CD4-positive, CD25-positive, alpha-beta regulatory T cell (primary cell): ENCODE results near the gene SLC37A3. TPM values are rescaled to one million over a fixed set of nuclear protein-coding genes. Genes with fewer than 3 reads are reported as not detected.
"Not testable (repeated sequence)": the region's sequence is repeated elsewhere in the genome, so short reads cannot be mapped to it uniquely, and the experiment has no call there.

Source experiments
- ATAC-seq, 2 donors: fragments of 150-1000 bp; cut with Tn5 transposase; one replicate each; pipeline ENCODE4 v1.10.0; 2021; ENCODE audit warnings: low read depth in 2 of 2, moderate number of reproducible peaks in 2 of 2, moderate library complexity in 1 of 2
- DNase-seq, 3 donors: peaks; one replicate each; pipeline versions ENCODE4 v3.0.0 to v3.0.0-alpha.2; 2012 to 2022; ENCODE audit warnings: mixed read lengths in 1 of 3
- H3K27ac ChIP-seq: one replicate; pipeline ENCODE4 v1.7.0; 2013; ENCODE audit warnings: mild to moderate bottlenecking, low read length; ENCODE audit not compliant: insufficient read depth, poor library complexity, severe bottlenecking
- H3K27me3 ChIP-seq: one replicate; pipeline ENCODE4 v1.7.0; 2013; ENCODE audit warnings: low read length; ENCODE audit not compliant: control insufficient read depth, insufficient read depth
- H3K36me3 ChIP-seq: one replicate; pipeline ENCODE4 v1.7.0; 2013; ENCODE audit warnings: mild to moderate bottlenecking, low read length, moderate library complexity; ENCODE audit not compliant: control insufficient read depth, insufficient read depth
- H3K4me1 ChIP-seq: 2 replicates; pipeline ENCODE4 v1.7.0; 2013; ENCODE audit warnings: mild to moderate bottlenecking, low read length; ENCODE audit not compliant: insufficient read depth, control insufficient read depth, poor library complexity, severe bottlenecking
- H3K4me3 ChIP-seq: one replicate; pipeline ENCODE4 v1.7.0; 2013; ENCODE audit warnings: low read depth, mild to moderate bottlenecking, low read length, moderate library complexity
- H3K9me3 ChIP-seq, 2 experiments: 1 replicate in 1 of 2; 2 replicates in 1 of 2; pipeline ENCODE4 v1.7.0; 2013; ENCODE audit warnings: low read length in 2 of 2, mild to moderate bottlenecking in 1 of 2, moderate library complexity in 1 of 2; ENCODE audit not compliant: control insufficient read depth in 2 of 2
- H3K27ac Mint-ChIP-seq, 3 donors: one replicate each; pipeline ENCODE4 v1.8.0; 2020 to 2022; ENCODE audit warnings: mild to moderate bottlenecking in 3 of 3, mixed read lengths in 3 of 3, moderate library complexity in 2 of 3
- H3K27me3 Mint-ChIP-seq: one replicate; pipeline ENCODE4 v1.8.0; 2022; ENCODE audit warnings: mild to moderate bottlenecking, mixed read lengths
- H3K36me3 Mint-ChIP-seq: one replicate; pipeline ENCODE4 v1.8.0; 2020; ENCODE audit warnings: mixed read lengths
- H3K4me1 Mint-ChIP-seq, 4 donors: one replicate each; pipeline ENCODE4 v1.8.0; 2020 to 2022; ENCODE audit warnings: mixed read lengths in 4 of 4, mild to moderate bottlenecking in 1 of 4
- H3K4me3 Mint-ChIP-seq, 4 donors: one replicate each; pipeline ENCODE4 v1.8.0; 2020 to 2022; ENCODE audit warnings: mild to moderate bottlenecking in 4 of 4, mixed read lengths in 4 of 4, moderate library complexity in 3 of 4
- H3K9me3 Mint-ChIP-seq, 7 donors: one replicate each; pipeline ENCODE4 v1.8.0; 2020 to 2022; ENCODE audit warnings: mixed read lengths in 7 of 7, mild to moderate bottlenecking in 3 of 7, moderate library complexity in 2 of 7
- polyA plus RNA-seq, 4 donors: library from polyadenylated mRNA; unstranded; fragments of 300-500 nt; fragmentation: Illumina TruSeq; gene quantifications; one replicate each; pipeline ENCODE4 v1.2.3, GENCODE V29; 2021
- total RNA-seq: library from RNA; stranded (reverse); gene quantifications from one replicate; pipeline ENCODE4 v1.2.3, GENCODE V29; 2022

SLC37A3 gene
- total and polyA plus RNA-seq, 5 donors from 2014 or later = 13.0 to 44.7 (median 15.5) TPM

- Histone ChIP-seq H3K9me3 (no peaks in the 10 kb centered on the region), H3K4me1 (peaks cover 4% of the 10 kb centered on the region), H3K4me3 (no peak overlapping the region), H3K27ac (no peak overlapping the region), H3K36me3 (peaks cover 2% of the 10 kb centered on the region), H3K27me3 (no peaks in the 10 kb centered on the region)
- Mint-ChIP-seq H3K4me1 (peaks cover 0 to 5% (median 0%) of the 10 kb centered on the region in 4 donors), H3K9me3 (no peaks in the 10 kb centered on the region), H3K27me3 (no peaks in the 10 kb centered on the region), H3K27ac (no peak overlapping the region), H3K4me3 (no peak overlapping the region), H3K36me3 (peaks cover 9% of the 10 kb centered on the region)
- DNase-seq = no peak
- no peak for ATAC-seq
Observed at GRCh38 chr7:140327261-140327661, 71.1 kb downstream of the SLC37A3 start.

- H3K27ac ChIP-seq = no peak overlapping the region
- no peaks in the 10 kb centered on the region for H3K9me3 ChIP-seq
- no peaks in the 10 kb centered on the region for H3K27me3 ChIP-seq
- peaks cover 4% of the 10 kb centered on the region for H3K4me1 ChIP-seq
- Mint-ChIP-seq H3K9me3 (no peaks in the 10 kb centered on the region), H3K27me3 (no peaks in the 10 kb centered on the region), H3K4me3 (no peak overlapping the region), H3K27ac (no peak overlapping the region), H3K36me3 (peaks cover 2% of the 10 kb centered on the region), H3K4me1 (peaks cover 0 to 5% (median 0%) of the 10 kb centered on the region in 4 donors)
- no peak overlapping the region for H3K4me3 ChIP-seq
- ATAC-seq (peak; percentile 80 to 86), DNase-seq (peak; percentile 27 to 68 (median 50))
- H3K36me3 ChIP-seq = peaks cover 2% of the 10 kb centered on the region
Observed at GRCh38 chr7:140326116-140326928, 72.0 kb downstream of the SLC37A3 start.

- ATAC-seq = no peak
- Histone ChIP-seq H3K27ac (no peak overlapping the region), H3K36me3 (peaks cover 2% of the 10 kb centered on the region), H3K4me3 (no peak overlapping the region), H3K27me3 (no peaks in the 10 kb centered on the region), H3K9me3 (no peaks in the 10 kb centered on the region), H3K4me1 (peaks cover 4% of the 10 kb centered on the region)
- Mint-ChIP-seq H3K4me3 (no peak overlapping the region), H3K36me3 (no peaks in the 10 kb centered on the region), H3K9me3 (no peaks in the 10 kb centered on the region), H3K4me1 (peaks cover 0 to 4% (median 0%) of the 10 kb centered on the region in 4 donors), H3K27me3 (no peaks in the 10 kb centered on the region), H3K27ac (no peak overlapping the region)
- DNase-seq = no peak
Observed at GRCh38 chr7:140325600-140325999, 72.7 kb downstream of the SLC37A3 start.

GRCh38 chr7:140324714-140325113 lies 73.6 kb downstream of the SLC37A3 start:
- H3K9me3 ChIP-seq = no peaks in the 10 kb centered on the region
- DNase-seq (no peak), ATAC-seq (no peak)
- Mint-ChIP-seq H3K4me3 (no peak overlapping the region), H3K9me3 (no peaks in the 10 kb centered on the region), H3K36me3 (no peaks in the 10 kb centered on the region), H3K4me1 (no peaks in the 10 kb centered on the region), H3K27ac (no peak overlapping the region), H3K27me3 (no peaks in the 10 kb centered on the region)
- H3K27me3 ChIP-seq = no peaks in the 10 kb centered on the region
- no peaks in the 10 kb centered on the region for H3K36me3 ChIP-seq
- no peak overlapping the region for H3K4me3 ChIP-seq
- no peak overlapping the region for H3K27ac ChIP-seq
- peaks cover 4% of the 10 kb centered on the region for H3K4me1 ChIP-seq

- no peaks in the 10 kb centered on the region for H3K27me3 ChIP-seq
- H3K9me3 ChIP-seq = no peaks in the 10 kb centered on the region
- Mint-ChIP-seq H3K4me1 (peaks cover 0 to 3% (median 0%) of the 10 kb centered on the region in 4 donors), H3K27ac (no peak overlapping the region), H3K9me3 (no peaks in the 10 kb centered on the region), H3K27me3 (no peaks in the 10 kb centered on the region), H3K4me3 (no peak overlapping the region), H3K36me3 (no peaks in the 10 kb centered on the region)
- H3K4me3 ChIP-seq = no peak overlapping the region
- H3K4me1 ChIP-seq = peaks cover 4% of the 10 kb centered on the region
- DNase-seq = no peak
- no peak for ATAC-seq
- H3K36me3 ChIP-seq = no peaks in the 10 kb centered on the region
- no peak overlapping the region for H3K27ac ChIP-seq
Observed at GRCh38 chr7:140322759-140323158, 75.6 kb downstream of the SLC37A3 start.

- ATAC-seq, H3K4me1 Mint-ChIP-seq, H3K9me3 Mint-ChIP-seq, H3K27ac ChIP-seq, H3K4me1 ChIP-seq, H3K36me3 Mint-ChIP-seq, H3K27me3 Mint-ChIP-seq, H3K4me3 ChIP-seq, H3K4me3 Mint-ChIP-seq, H3K36me3 ChIP-seq, H3K27ac Mint-ChIP-seq, DNase-seq, H3K9me3 ChIP-seq, H3K27me3 ChIP-seq: not testable (repeated sequence)
Observed at GRCh38 chr7:140320078-140320477, 78.3 kb downstream of the SLC37A3 start.

GRCh38 chr7:140317999-140318398 lies 80.3 kb downstream of the SLC37A3 start:
- no peak overlapping the region for H3K27ac ChIP-seq
- no peaks in the 10 kb centered on the region for H3K9me3 ChIP-seq
- Mint-ChIP-seq H3K36me3 (no peaks in the 10 kb centered on the region), H3K4me1 (peaks cover 0 to 3% (median 0%) of the 10 kb centered on the region in 4 donors), H3K4me3 (no peak overlapping the region), H3K9me3 (peaks cover 0 to 2% (median 0%) of the 10 kb centered on the region in 7 donors), H3K27ac (no peak overlapping the region), H3K27me3 (no peaks in the 10 kb centered on the region)
- DNase-seq = no peak
- no peaks in the 10 kb centered on the region for H3K36me3 ChIP-seq
- no peak overlapping the region for H3K4me3 ChIP-seq
- no peaks in the 10 kb centered on the region for H3K27me3 ChIP-seq
- no peaks in the 10 kb centered on the region for H3K4me1 ChIP-seq
- ATAC-seq = no peak

GRCh38 chr7:140317597-140317996 lies 80.7 kb downstream of the SLC37A3 start:
- no peaks in the 10 kb centered on the region for H3K27me3 Mint-ChIP-seq
- DNase-seq = no peak
- ATAC-seq = no peak

More at GRCh38 chr7:140317597-140317996, 80.7 kb downstream of the SLC37A3 start:
- H3K4me1 ChIP-seq = no peaks in the 10 kb centered on the region
- Mint-ChIP-seq H3K4me1 (peaks cover 0 to 3% (median 0%) of the 10 kb centered on the region in 4 donors), H3K4me3 (no peak overlapping the region), H3K9me3 (peaks cover 0 to 4% (median 2%) of the 10 kb centered on the region in 7 donors), H3K27ac (no peak overlapping the region), H3K36me3 (no peaks in the 10 kb centered on the region)
- peaks cover 0 to under 1% of the 10 kb centered on the region in 2 experiments for H3K9me3 ChIP-seq
- H3K4me3 ChIP-seq = no peak overlapping the region
- H3K36me3 ChIP-seq = no peaks in the 10 kb centered on the region
- H3K27me3 ChIP-seq = no peaks in the 10 kb centered on the region
- H3K27ac ChIP-seq = no peak overlapping the region
